ENCODE measurements around the gene TMOD4. TPM values are rescaled to one million over a fixed set of nuclear protein-coding genes. Genes with fewer than 3 reads are reported as not detected.

The TMOD4 gene
- polyA plus RNA-seq, 1 donor: 27.4 TPM

- DNase-seq: no peak
These were observed 33.2 kb downstream of the TMOD4 start for GRCh38 chr1:151142411-151143056.

DNA sequence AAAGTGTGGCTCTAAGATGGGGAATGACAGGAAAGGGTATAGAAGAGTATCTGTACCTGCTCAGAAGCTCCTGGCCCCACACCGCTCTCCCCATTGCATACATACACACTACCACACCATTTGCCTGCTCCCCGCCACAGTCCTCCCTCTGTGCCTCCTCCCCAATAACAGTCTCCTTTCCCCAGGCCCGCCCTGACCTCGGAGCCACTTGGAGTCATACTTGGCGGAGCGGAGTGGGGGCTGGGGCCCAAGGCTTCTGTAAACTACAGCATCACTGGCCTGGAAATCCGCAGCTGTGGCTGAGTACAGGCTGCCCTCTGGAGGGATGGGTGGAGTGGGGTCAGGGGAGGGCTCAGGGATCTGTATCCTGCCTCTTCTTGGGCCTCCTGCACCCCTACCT, 38.0 kb downstream of the TMOD4 start:
- no peak for DNase-seq

DNA sequence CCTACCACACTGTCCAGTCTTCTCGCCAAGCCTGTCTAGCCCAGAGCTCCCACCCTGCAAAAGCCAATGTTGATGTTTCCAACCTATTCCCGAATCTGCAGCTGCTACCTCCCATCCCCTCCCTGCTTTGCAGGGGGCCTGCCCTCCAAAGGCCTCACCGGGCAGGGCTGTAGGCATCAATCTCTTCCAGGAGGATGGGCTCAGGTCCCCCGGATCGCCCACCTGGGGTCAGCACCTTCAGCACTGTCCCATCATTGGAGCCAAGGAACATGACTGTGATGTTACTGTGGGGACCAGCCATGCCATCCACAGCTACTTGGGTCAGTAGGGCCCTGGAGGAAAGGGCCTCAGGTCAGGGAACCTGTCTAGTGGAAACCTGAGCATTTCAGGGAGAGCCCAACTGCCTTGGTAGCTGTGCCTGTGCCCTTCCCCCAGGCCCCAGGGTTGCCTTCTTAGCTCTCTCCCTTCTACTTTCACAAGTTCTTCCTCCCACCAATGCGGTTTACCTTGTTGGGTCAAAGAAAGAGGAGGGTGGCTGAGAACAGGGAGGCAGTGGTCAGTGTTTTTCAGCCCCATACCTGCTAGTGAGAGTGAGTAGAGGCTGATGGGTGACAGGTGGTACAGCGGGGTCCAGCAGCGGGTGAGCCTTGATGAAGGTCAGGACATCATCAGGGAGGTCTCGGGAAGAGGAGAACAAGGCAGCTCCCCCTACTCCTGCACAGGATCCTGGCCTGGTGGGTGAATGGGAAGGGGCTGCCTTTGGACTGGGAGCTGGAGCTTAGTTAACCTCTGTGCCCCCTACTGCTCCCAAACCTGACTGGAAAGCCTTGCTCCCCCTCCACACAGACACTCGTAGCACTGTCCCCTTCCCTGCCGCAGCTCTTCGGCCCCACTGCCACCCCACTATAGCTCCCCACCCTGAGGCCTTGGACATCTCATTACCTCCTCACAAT, 40.1 kb downstream of the TMOD4 start:
- DNase-seq: no peak

GRCh38 chr1:151134991-151135390, 40.8 kb downstream of the TMOD4 start:
- DNase-seq: no peak

- DNase-seq: no peak
These were observed 41.4 kb downstream of the TMOD4 start for GRCh38 chr1:151134396-151134795.

- DNase-seq: no peak
These were observed 42.6 kb downstream of the TMOD4 start for GRCh38 chr1:151133018-151133806.

DNA sequence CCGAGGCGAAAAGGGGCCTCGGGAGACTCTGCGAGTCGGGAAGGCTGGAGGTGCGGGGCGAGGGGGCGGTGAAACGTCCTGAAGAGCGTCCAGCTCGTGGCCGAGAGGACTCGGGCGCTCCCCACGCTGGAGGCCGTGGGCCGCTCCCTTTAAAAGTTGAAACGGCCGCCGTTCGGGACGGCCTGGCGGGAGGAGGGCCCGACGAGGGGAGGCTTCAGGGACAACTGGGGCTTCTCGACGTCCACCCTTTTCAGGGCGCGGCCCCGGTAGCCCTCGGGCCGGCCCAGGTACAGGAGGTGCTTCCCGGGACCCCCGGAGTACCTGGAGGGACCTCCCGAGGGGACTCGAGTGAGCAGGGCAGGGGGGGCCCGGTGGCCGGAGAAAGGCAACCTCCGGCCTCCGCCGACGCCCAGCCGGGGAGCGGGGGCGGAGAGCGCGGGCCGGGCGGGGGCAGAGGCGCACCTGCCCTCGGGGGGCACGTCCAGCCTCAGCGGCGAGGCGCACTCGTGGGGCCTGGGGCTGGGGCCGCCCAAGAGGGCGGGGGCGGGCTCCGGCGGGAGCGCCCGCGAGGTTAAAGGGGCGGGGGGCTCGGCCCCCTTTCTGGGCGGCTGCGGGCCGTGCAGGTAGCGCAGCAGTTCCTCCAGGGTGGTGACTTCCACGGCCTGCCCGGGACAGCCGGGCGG, 43.3 kb downstream of the TMOD4 start:
- no peak for DNase-seq

- DNase-seq: no peak
These were observed 44.0 kb downstream of the TMOD4 start for GRCh38 chr1:151131701-151132334.

DNA sequence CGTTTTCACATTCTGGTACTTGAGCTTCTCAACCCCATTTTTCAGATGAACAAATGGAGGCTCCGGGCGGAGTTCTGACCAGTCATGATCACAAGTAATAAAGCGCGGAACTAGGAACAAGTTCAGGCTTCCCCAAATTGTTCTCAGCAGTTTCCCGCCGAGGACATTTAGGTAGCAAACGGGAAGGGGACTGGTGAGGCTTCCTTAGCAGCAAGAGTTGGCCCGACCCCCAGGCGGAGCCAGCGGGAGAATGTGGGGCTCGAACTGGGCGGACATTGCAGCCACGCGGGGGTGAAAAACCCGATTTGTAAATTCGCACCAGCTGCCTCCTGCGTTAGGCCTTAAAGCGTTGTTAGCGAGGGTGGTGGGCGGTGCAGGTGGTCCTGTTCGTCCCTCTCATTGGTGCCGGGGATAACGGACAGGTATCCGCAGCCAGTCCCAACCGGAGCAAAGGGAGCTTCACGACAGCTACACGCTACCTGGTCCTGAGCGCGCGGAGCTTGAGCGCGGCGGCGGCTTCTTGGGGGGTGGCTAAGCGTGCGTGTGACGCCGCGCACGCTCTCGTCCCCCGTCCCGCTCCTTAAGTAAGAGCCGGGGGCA, 44.7 kb downstream of the TMOD4 start:
- peak; percentile 88 for DNase-seq

GRCh38 chr1:151128800-151129199, 47.0 kb downstream of the TMOD4 start:
- no peak for DNase-seq

- DNase-seq: no peak
These were observed 50.9 kb downstream of the TMOD4 start for GRCh38 chr1:151124763-151125403.

Other genes starting within 250 kb of the TMOD4 start
- gene SETDB1, start 249.6 kb downstream of the TMOD4 start, polyA plus RNA-seq (ENCODE audit: insufficient read length): 45.0 TPM
- 69.0 TPM for gene CERS2, start 201.1 kb downstream of the TMOD4 start, polyA plus RNA-seq (ENCODE audit: insufficient read length)
- gene ANXA9, start 193.7 kb downstream of the TMOD4 start, polyA plus RNA-seq (ENCODE audit: insufficient read length): 3.8 TPM
- 24.4 TPM for gene MINDY1, start 169.1 kb downstream of the TMOD4 start, polyA plus RNA-seq (ENCODE audit: insufficient read length)
- 27.1 TPM for gene PRUNE1, start 167.5 kb downstream of the TMOD4 start, polyA plus RNA-seq (ENCODE audit: insufficient read length)
- 1.1 TPM for gene BNIPL, start 139.4 kb downstream of the TMOD4 start, polyA plus RNA-seq (ENCODE audit: insufficient read length)
- gene C1orf56, start 128.2 kb downstream of the TMOD4 start, polyA plus RNA-seq (ENCODE audit: insufficient read length): 6.0 TPM
- 60.6 TPM for gene CDC42SE1, start 116.4 kb downstream of the TMOD4 start, polyA plus RNA-seq (ENCODE audit: insufficient read length)
- 11.1 TPM for gene MLLT11, start 115.6 kb downstream of the TMOD4 start, polyA plus RNA-seq (ENCODE audit: insufficient read length)
- 7.0 TPM for gene GABPB2, start 105.2 kb downstream of the TMOD4 start, polyA plus RNA-seq (ENCODE audit: insufficient read length)
- gene SEMA6C, start 29.4 kb downstream of the TMOD4 start, polyA plus RNA-seq (ENCODE audit: insufficient read length): 120 TPM
- 2.5 TPM for gene TNFAIP8L2, start 19.3 kb downstream of the TMOD4 start, polyA plus RNA-seq (ENCODE audit: insufficient read length)
- gene LYSMD1, start 10.1 kb downstream of the TMOD4 start, polyA plus RNA-seq (ENCODE audit: insufficient read length): 12.2 TPM
- gene SCNM1, start 9.8 kb downstream of the TMOD4 start, polyA plus RNA-seq (ENCODE audit: insufficient read length): 36.7 TPM
- 45.4 TPM for gene VPS72, start 14.2 kb upstream of the TMOD4 start, polyA plus RNA-seq (ENCODE audit: insufficient read length)
- gene PIP5K1A, start 22.6 kb upstream of the TMOD4 start, polyA plus RNA-seq (ENCODE audit: insufficient read length): 43.5 TPM
- gene PSMD4, start 78.8 kb upstream of the TMOD4 start, polyA plus RNA-seq (ENCODE audit: insufficient read length): 121 TPM
- gene ZNF687, start 106.3 kb upstream of the TMOD4 start, polyA plus RNA-seq (ENCODE audit: insufficient read length): 13.5 TPM
- gene PI4KB, start 151.4 kb upstream of the TMOD4 start, polyA plus RNA-seq (ENCODE audit: insufficient read length): 56.5 TPM
- gene RFX5, start 171.3 kb upstream of the TMOD4 start, polyA plus RNA-seq (ENCODE audit: insufficient read length): 24.0 TPM
- gene SELENBP1, start 196.7 kb upstream of the TMOD4 start, polyA plus RNA-seq (ENCODE audit: insufficient read length): 35.2 TPM
- 142 TPM for gene PSMB4, start 223.6 kb upstream of the TMOD4 start, polyA plus RNA-seq (ENCODE audit: insufficient read length)

Measured in hindlimb muscle (tissue), 1 donor.